HG03354 (cell line): ENCODE measurements around the gene CDPF1.
"Not testable (repeated sequence)": the region's sequence is repeated elsewhere in the genome, so short reads cannot be mapped to it uniquely, and the experiment has no call there.

Source experiments
- ATAC-seq: cut with Tn5 transposase; IDR thresholded peaks from one replicate; pipeline ENCODE4 v1.9.1; 2021; ENCODE audit warnings: mild to moderate bottlenecking; ENCODE audit not compliant: unreplicated experiment, poor library complexity, severe bottlenecking

CDPF1 gene

DNA sequence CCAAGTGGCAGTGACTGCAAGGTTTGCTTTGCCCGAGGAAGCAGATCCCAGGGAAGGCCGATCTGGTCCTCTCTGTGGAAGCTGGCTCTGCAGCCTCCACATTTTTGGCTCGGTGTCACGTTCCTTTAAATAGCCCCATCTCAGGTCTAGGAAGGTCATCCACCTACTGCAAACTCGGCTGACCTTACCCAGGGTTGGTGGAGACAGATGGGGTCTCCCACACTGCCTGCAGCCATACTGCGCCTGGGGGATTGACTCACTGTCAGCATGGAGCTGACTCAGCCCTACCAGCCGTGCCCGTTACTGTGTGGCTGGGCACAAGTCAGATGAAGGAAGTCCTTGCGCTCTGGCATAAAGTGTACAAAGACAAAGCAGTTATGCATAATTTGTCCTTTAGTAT is 16.9 kb downstream of the CDPF1 start:
- ATAC-seq = no peak

DNA sequence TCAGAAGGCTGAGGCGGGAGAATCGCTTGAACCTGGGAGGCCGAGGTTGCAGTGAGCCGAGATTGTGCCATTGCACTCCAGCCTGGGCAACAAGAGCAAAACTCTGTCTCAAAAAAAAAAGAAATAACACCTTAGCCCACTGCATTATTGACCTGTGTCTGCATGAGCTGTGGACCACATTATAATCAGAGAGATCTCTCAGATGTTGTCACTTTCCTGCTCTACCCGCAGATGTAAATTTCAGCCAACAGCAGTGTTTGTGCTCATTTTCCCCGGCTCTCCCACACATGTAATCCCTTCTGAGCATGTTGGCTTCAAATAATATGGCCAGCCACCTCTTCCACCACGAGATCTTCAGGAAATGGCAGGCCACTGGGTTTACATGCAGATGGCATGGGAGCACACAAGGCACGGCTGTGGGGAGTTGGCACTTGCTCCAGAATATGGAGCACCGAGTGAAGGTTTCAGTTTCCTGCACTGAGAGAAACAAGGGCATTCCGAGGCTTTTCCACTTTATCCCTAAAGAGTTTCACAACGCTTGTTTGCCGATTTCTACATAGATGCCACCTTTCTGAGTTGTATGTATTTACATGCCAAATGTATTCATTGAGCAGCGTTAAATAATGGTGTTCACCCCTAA is 19.7 kb downstream of the CDPF1 start:
- no peak for ATAC-seq

DNA sequence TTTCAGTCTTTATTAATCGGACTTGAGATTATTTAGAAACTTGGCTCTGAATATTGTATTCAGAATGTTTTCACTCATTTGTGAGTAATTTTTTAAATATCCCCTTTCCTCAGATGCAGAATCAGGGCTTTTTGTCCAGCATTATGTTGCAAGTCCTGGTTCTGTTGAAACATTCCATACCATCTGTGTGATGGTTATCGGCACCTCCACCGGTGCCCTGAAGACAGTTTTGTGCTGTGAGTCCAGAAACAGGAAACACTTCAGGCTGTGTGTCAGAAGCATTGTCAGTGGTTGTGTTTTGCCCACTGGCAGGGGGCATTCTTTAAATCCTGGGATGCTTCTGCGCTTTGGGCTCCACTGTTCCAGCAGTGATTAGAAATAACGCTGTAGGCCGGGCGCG is 20.4 kb downstream of the CDPF1 start:
- no peak for ATAC-seq

DNA sequence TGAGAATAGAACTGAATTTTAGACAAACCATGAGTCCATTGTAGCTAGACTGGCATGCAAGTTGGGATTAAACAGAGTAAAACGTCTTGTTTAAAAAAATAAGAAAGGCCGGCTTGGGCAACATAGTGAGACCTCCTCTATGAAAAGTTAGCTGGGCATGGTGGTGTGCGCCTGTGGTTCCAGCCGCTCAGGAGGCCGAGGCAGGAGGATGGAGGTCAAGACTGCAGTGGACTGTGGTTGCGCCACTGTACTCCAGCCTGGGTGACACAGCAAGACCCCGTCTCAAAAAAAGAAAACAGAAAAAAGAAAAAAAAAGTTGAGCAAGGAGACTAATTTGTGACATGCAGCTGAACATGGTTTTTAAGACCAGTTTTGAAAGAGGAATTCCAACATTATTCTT is 23.5 kb downstream of the CDPF1 start:
- ATAC-seq = no peak

DNA sequence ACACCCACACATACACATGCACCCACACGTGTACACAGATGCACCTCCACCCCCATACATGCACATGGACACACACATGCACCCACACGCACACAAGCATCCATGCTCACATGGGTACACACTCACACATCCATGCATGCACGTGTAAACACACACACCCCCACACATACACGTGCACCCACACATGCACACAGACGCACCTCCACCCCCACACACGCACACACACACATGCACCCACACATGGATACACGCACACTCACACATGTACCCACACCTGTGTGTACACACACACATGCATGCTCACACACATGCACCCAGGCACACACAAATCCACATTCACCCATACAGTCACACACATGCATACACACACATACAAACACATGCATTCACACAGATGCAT is 24.5 kb downstream of the CDPF1 start:
- no peak for ATAC-seq

DNA sequence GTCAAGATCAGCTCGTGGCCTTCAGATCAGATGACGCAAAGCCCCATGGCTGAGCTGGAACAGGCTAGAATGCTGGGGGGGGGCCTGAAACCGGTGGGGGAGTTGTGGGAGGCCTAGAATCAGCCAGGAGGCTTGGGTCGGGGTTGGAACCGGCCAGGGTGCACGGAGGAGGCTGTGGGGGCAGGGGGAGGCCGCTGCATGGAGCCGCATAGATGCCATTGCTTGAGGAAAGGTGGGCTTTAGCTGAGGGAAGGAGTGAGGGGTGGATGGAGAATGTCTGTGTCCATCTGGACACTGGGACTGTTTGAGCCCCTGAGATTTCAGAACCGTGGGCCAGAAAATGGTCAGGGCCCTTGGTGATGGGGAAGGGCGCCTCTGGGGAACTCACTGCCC is 25.2 kb downstream of the CDPF1 start:
- no peak for ATAC-seq

DNA sequence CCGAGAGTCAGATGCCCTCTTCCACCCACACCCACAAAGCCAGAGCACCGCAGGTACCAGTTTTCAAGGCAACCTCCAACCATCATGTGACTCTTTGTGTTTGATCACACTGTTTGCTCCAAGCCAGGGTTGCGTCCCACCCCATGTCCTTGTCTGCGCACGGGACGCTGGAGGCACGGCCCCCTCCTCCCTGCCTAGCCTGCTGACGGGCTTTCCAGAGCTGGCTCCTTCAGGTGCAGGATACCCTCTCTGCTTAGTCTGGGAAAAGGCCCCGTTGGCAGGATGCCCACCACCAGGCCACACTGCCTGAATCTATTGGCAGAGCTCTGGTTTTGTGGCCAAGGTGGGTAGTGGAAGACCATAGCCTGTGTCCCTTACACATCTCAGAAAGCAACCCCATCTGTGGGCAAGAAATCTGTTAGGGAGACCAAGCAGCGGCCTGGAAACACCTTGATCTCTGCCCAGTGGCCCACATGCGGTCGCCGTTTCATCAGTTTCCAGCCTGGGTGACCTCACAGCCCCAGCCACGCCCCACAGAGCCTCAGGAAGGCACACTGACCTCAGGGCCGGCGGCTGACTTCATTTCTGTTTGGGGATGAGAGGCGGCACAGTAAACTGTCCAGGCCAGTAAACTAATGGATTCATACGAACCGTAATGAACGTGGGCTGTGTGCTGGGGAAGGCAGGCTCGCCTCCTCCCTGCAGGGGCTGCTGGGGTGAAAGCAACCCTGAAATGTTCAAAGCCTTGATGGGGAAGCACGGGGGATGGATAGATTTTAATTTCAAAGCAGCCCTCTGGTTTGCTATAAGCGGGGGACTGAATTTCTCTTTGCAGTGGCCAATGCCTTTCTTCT is 25.8 kb downstream of the CDPF1 start:
- no peak for ATAC-seq

DNA sequence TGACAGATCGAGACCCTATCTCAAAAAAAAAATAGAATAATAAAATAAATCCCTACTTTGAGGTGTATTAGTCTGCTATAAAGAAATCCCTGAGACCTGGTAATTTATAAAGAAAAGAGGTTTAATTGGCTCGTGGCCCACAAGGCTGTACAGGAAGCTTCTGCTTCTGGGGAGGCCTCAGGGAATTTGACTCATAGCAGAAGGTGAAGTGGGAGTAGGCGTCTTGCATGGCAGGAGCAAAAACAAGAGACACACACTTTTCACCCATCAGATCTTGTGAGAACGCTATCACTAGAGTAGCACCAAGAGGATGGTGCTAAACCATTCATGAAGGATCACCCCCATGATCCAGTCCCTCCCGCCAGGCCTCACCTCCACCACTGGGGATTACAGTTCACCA is 29.2 kb downstream of the CDPF1 start:
- no peak for ATAC-seq

DNA sequence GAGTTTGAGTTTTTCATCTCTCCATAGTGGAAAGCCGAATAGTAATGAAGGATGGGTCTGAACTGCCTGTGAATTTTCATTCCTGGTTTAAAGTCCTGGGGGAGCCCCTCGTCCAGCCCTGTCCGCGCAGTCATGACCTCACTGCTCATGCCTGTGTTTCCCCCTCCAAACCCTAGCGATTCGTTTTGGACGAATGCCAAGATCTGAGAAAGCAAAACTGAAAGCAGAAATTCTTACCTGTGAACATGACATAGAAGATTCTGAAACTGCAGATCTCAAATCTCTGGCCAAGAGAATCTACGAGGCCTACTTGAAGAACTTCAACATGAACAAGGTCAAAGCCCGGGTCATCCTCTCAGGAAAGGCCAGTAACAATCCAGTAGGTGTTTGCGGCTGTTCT is 30.5 kb downstream of the CDPF1 start:
- no peak for ATAC-seq

DNA sequence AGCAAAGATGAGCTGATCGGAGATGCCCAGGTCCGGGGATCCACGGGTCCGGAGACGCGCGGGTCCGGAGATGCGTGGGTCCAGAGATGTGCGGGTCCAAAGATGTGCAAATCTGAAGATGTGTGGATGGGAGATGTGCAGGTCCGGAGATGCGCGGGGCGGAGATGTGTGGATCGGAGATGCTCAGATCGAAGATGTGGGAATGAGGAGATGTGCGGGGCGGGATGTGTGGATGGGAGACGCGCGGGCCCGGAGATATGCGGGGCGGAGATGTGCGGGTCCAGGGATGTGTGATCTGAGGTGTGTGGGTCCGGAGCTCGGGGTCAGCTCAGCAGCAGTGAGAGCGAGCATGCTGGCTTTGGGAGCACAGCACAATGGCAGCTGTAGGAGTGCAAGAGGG is 35.5 kb downstream of the CDPF1 start:
- no peak for ATAC-seq

DNA sequence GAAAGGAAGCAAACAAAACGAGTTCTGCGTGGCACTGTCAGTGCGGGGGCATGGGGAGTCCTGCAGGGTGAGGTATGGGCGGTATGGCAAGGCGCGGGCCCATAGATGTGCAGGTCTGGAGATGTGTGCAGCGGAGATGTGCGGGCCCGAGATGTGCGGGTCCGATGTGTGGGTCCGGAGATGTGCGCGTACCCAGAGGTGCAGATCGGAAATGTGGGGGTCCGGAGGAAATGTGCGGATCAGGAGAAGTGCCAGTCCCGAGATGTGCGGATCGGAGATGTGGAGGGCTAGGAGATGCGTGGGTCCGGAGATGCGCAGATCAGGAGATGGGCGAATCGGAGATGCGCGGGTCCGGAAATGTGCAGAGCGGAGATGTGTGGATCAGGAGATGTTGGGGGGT is 35.9 kb downstream of the CDPF1 start:
- ATAC-seq = no peak

DNA sequence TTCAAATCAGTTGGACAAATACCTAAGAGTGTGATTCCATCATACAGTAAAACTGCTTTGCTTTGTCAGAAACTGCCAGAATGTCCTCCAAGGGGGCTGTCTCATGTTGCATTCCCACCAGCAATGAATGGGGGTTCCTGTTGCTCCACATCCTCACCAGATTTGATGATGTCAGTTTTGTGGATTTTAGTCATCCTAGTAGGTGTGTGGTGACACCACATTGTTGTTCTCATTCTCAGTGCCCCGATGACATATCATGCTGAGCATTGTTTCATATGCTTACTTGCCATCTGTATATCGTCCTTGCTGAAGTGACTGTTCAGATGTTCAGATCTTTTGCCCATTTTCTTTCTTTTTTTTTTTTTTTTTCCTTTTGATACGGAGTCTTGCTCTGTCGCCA is 37.0 kb downstream of the CDPF1 start:
- no peak for ATAC-seq

DNA sequence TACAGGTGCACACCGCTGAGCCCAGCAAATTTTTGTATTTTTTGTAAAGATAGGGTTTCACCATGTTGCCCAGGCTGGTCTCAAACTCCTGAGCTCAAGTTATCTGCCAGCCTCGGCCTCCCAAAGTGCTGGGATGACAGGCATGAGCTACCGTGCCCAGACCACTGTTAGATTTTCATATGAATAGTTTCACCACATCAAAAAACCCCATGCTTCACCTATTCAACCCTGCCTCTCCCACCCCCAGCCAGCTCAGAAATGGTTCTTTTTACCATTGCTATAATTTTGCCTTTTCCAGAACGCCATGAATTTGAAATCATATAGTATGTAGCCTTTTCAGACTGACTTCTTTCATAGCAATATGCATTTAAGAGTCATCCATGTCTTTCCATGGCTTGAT is 37.9 kb downstream of the CDPF1 start:
- no peak for ATAC-seq

DNA sequence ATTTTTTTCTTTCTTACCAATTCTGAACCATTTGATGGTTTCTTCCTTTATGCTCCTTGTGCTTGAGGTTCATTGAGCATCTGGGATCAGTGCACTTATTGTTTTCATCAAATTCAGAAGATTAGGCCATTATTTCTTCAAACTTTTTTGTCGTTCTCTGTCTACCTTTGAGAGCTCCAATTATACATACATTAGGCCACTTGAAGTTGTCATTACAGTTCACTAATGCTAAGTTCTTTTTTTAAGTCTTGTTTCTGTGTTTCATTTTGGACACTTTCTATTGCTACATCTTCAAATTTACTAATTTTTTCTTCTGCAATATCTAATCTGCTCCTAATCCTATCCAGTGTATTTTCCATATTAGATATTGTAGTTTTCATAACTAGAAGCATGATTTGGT is 40.8 kb downstream of the CDPF1 start:
- no peak for ATAC-seq

DNA sequence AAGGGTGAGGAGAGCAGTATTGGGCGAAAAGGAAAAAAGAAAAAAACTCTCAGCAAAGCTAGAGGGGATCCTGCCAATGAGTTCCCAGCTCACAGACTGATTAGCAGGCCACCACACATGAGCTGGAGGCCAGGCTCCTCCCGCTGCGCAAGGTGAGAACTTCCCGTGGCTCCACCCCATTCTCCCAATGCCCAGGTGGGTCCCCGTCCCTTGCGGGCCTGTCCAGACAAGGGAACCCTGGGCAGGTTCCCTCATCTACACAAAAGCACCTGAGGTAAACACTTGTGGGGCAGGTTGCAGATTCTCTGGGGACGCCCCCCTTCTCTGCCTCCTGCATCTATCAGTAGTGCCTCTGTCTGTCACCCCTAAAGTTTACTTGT is 46.5 kb downstream of the CDPF1 start:
- no peak for ATAC-seq

DNA sequence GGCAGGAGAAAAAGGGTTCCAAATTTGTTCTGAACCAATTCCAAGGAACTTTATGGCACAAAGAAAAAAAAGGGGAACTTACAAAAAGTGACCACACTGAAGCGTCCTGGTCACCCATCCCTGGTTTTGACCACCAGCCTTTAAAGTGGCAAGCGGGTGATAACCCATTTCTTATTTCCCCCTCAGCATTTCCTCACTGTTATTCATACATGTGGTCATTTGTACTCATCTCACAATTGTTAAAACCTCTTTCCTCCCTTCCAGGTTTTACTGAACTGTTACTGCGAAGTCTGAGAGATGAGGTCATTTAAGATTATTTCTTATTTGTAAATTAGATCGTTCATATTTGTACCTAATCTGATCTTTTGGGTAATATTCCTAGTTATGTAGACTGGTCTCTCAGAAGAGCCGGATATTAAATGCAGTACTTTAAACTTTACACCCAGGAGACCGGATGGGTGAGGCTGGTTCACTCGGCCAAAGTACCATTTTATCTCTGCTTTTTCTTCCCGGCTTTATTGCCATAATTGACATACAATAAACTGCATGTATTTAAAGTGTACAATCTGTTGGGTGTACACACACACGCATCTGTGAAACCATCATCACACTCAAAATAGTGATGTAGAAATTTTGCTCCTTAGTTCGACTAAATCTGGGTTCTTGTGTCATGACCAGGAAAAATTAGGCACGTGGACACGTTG is 47.0 kb downstream of the CDPF1 start:
- no peak for ATAC-seq

DNA sequence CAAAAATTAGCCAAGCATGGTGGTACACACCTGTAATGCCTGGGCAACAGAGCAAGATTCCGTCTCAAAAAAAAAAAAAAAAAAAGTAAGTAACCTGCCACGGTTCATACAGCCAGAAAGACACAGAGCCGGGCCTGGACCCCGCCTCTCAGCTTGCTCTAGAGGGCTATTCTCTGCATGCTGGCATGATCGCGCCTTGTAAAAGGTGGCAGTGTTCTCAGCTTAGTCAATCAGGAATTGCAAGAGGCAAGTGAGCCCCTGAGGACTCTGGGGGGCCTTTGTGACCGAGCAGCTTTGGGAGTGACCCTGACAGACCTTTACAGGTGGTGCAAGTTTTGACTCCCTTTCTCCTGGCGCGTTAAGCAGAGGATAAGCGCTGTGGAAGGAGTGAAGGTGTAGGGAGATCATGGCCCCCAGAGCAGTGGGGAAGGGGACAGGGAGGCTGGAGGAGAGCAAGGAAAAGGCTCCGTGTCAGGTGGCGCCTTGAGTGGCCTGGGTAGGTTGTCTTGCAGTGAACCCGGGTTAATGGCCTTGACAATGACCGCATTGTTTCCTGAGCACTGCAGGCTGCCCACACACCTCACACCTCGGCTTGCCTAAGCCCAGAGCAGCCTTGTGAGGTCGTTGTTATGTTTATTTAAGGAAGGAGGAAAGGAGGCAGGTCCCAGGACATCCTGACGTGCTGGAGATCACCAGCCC is 48.9 kb downstream of the CDPF1 start:
- ATAC-seq = no peak

DNA sequence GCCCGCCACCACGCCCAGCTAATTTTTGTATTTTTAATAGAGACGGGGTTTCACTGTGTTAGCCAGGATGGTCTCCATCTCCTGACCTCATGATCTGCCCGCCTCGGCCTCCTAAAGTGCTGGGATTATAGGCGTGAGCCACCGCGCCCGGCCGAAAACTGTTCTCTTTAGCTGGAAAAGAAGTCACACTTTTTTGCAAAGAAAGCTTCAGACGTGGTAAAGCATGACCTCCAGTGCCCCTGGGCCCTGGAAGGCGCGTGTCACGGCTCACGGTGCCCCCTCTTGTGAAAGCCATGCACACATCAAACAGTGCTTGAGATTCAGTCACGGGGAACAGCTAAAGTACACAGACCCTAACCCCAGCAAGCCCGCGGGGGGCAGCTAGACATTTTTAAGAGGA is 51.3 kb downstream of the CDPF1 start:
- not testable (repeated sequence) for ATAC-seq

DNA sequence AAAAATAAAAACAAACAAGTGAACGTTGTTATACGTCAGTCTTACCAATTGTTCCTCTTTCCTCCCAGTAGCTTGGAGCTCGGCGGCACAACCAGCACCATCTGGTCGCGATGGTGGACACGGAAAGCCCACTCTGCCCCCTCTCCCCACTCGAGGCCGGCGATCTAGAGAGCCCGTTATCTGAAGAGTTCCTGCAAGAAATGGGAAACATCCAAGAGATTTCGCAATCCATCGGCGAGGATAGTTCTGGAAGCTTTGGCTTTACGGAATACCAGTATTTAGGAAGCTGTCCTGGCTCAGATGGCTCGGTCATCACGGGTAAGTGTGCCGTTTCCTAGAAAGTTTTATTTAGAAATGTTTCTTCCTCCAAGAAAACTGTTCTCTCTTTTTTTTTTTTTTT is 51.8 kb downstream of the CDPF1 start:
- no peak for ATAC-seq

DNA sequence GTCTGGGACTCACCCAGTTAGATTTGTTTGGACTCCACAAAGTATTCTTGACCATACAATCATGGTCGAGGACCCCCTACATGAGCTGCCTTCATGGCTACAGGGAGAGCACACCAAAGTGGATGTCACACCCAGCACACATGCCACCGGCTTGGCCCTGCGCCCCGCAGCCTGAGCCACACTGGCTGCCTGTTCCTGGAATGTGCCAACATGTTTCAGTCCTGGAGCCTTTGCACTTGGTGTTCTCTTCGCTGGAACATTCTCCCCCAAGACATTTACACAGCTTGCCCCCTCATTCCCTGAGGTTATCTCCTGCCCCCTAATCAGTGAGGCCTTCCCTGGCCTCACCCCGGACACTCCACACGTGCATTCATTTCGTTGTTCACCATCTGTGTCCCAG is 53.8 kb downstream of the CDPF1 start:
- ATAC-seq = no peak
